Measurements from ENCODE around the gene KIF7. TPM values are rescaled to one million over a fixed set of nuclear protein-coding genes. Genes with fewer than 3 reads are reported as not detected.

Gene KIF7
- total RNA-seq, 3 donors from 2014 or later, result 1.6 to 9.4 (median 3.1) TPM

DNA sequence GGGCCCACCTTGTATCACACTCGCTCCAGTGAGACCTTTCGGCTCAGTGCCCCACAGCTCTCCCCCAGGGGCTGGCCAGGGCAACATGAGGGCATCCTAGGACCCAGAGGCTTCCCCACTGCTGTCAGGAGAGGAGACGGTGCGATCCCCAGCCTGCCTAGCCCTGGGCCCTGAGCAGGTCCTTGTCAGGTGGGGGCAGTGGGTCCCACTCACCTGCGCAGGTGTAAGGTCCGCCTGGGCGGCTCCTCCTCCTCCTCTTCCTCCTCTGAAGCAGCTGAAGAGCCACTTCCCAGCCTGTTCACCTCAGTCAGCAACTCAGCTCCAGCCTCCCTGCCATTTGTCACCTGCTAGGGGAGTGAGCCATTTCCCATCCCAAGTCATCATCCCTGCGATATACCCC, 9.6 kb downstream of the KIF7 start:
- no peak overlapping the region for H3K4me3 ChIP-seq
- H3K4me1 ChIP-seq (ENCODE audit: low read depth), result no peaks in the 10 kb centered on the region
- DNase-seq (no peak), ATAC-seq (no peak)
- intact Hi-C loops (cut with DNase I, micrococcal nuclease), result loop anchor here in 1 of 2 donors (10.0 kb wide), 1 partner anchor 89 kb away; no protein-coding TSS in a partner anchor
- no peaks in the 10 kb centered on the region for H3K9me3 ChIP-seq
- H3K36me3 ChIP-seq (ENCODE audit: low read depth), result no peaks in the 10 kb centered on the region
- TF ChIP-seq, protein P1, sequence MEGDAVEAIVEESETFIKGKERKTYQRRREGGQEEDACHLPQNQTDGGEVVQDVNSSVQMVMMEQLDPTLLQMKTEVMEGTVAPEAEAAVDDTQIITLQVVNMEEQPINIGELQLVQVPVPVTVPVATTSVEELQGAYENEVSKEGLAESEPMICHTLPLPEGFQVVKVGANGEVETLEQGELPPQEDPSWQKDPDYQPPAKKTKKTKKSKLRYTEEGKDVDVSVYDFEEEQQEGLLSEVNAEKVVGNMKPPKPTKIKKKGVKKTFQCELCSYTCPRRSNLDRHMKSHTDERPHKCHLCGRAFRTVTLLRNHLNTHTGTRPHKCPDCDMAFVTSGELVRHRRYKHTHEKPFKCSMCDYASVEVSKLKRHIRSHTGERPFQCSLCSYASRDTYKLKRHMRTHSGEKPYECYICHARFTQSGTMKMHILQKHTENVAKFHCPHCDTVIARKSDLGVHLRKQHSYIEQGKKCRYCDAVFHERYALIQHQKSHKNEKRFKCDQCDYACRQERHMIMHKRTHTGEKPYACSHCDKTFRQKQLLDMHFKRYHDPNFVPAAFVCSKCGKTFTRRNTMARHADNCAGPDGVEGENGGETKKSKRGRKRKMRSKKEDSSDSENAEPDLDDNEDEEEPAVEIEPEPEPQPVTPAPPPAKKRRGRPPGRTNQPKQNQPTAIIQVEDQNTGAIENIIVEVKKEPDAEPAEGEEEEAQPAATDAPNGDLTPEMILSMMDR (IDR thresholded peaks at IDR 0.05), result no peak

DNA sequence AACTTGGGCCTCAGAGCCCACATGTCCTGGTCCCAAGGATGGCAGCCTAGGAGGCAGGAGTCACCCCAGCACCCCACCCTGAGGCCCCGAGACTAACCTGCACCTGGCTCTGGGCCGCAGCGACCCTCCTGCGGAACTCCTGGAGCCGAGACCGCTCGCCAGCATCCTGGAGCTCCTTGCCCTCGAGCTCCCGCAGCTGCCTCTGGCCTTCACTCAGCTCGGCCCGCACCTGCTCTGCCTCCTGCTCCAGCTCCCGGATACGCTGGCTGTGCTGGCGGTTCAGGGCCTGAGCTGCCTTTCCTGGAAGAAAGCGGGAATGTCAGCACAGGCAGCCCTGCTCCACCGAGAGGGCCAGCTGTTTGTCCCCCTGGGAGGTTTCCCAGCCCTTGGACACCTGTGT, 13.2 kb downstream of the KIF7 start:
- TF ChIP-seq, protein P1 (IDR thresholded peaks at IDR 0.05), result no peak
- H3K36me3 ChIP-seq (ENCODE audit: low read depth), result no peaks in the 10 kb centered on the region
- intact Hi-C loops (cut with DNase I, micrococcal nuclease), result loop anchor here in 1 of 2 donors (10.0 kb wide), 1 partner anchor 93 kb away; no protein-coding TSS in a partner anchor
- H3K4me3 ChIP-seq, result no peak overlapping the region
- H3K4me1 ChIP-seq (ENCODE audit: low read depth), result no peaks in the 10 kb centered on the region
- H3K9me3 ChIP-seq, result no peaks in the 10 kb centered on the region
- ATAC-seq (no peak), DNase-seq (no peak)

DNA sequence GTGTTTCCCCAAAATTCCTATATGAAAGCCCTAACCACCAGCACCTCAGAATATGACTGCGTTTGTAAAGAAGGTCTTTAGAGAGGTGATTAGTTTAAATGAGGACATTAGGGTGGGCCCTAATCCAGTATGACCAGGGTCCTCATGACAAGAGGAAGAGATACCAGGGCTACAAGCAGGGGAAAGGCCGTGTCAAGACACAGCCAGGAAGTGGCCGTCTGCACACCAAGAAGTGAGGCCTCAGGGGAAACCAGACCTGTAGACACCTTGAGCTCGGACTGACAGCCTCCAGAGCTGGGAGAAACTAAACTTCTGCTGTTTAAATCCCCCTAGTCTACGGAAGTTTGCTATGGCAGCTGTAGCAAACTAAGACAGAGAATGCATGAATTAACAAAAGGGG, 14.2 kb downstream of the KIF7 start:
- TF ChIP-seq, protein P1 (IDR thresholded peaks at IDR 0.05), result no peak
- ATAC-seq (no peak), DNase-seq (no peak)
- no peaks in the 10 kb centered on the region for H3K36me3 ChIP-seq (ENCODE audit: low read depth)
- no peaks in the 10 kb centered on the region for H3K9me3 ChIP-seq
- no peaks in the 10 kb centered on the region for H3K4me1 ChIP-seq (ENCODE audit: low read depth)
- intact Hi-C loops (cut with DNase I, micrococcal nuclease), result loop anchor here in 1 of 2 donors (10.0 kb wide), 1 partner anchor 94 kb away; no protein-coding TSS in a partner anchor
- no peak overlapping the region for H3K4me3 ChIP-seq

DNA sequence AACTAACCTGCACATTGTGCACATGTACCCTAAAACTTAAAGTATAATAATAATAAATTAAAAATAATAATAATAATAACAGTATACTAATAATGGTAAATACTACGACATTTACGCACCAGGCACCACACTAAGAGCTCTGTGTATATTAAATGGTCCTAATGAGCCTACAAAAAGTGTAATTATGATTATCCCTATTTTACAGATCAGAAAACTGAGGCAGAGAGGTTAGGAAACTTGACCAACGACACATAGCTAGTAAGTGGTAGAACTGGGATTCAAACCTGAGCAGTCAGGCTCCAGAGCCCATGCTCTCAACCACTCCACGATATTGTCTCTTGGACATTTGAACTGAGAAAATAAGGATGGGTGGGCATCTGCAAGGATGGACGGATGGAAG, 15.0 kb downstream of the KIF7 start:
- intact Hi-C loops (cut with DNase I, micrococcal nuclease), result loop anchor here in 1 of 2 donors (10.0 kb wide), 1 partner anchor 95 kb away; no protein-coding TSS in a partner anchor
- Histone ChIP-seq H3K4me3 (no peak overlapping the region), H3K9me3 (no peaks in the 10 kb centered on the region), H3K36me3 (ENCODE audit: low read depth) (no peaks in the 10 kb centered on the region), H3K4me1 (ENCODE audit: low read depth) (no peaks in the 10 kb centered on the region)
- no peak for ATAC-seq
- no peak for DNase-seq
- TF ChIP-seq, protein P1 (IDR thresholded peaks at IDR 0.05), result no peak

DNA sequence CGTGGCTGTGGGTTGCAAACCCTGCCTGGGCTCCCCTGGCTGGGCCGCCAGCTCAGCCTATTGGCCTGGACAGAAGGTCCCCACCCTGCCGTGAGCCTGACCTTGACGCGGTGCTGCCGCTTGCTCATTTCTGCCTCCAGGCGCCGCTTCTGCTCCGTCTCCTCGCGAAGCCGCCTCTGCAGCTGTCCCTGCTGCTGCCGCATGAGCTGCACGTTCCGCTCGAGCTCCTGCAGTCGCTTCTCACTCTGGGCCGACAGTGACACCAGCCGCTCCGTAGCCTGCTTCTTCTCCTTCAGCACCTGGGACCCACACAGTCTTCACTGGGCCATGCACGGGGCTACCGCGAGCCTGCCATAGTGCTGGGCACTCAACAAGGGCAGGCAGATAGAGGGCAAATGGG, 21.7 kb downstream of the KIF7 start:
- no peak for DNase-seq
- Histone ChIP-seq H3K36me3 (ENCODE audit: low read depth) (peaks cover 2% of the 10 kb centered on the region), H3K4me1 (ENCODE audit: low read depth) (no peaks in the 10 kb centered on the region), H3K4me3 (no peak overlapping the region), H3K9me3 (no peaks in the 10 kb centered on the region)
- TF ChIP-seq, protein P1 (IDR thresholded peaks at IDR 0.05), result no peak
- no peak for ATAC-seq
- intact Hi-C loops (cut with DNase I, micrococcal nuclease), result no loop called here
